GM19467 (cell line): Measurements from ENCODE around the gene FSTL3.
A peak's percentile ranks its signal among the peaks of the same experiment; 100 is the strongest.
"Not testable (repeated sequence)": the region's sequence is repeated elsewhere in the genome, so short reads cannot be mapped to it uniquely, and the experiment has no call there.

Source experiments
- ATAC-seq: cut with Tn5 transposase; IDR thresholded peaks from one replicate; pipeline ENCODE4 v1.9.1; 2021; ENCODE audit warnings: mild to moderate bottlenecking, moderate library complexity; ENCODE audit not compliant: unreplicated experiment

Gene FSTL3

GRCh38 chr19:660793-661426 is 15.3 kb upstream of the FSTL3 start:
- no peak for ATAC-seq

- no peak for ATAC-seq
Observed at GRCh38 chr19:661427-662196, 14.6 kb upstream of the FSTL3 start.

GRCh38 chr19:662207-662961 is 13.8 kb upstream of the FSTL3 start:
- no peak for ATAC-seq

GRCh38 chr19:662962-663681 is 13.1 kb upstream of the FSTL3 start, which contains the start of gene RNF126:
Gene RNF126 (minus strand): TSS chr19:663214. CDS start chr19:663121, 93 bp downstream.
- ATAC-seq, result peak; percentile 46

- ATAC-seq, result peak; percentile 1
Observed at GRCh38 chr19:663682-664117, 12.5 kb upstream of the FSTL3 start.

GRCh38 chr19:664913-665443 is 11.2 kb upstream of the FSTL3 start:
- no peak for ATAC-seq

GRCh38 chr19:666985-667573 is 9.1 kb upstream of the FSTL3 start:
- not testable (repeated sequence) for ATAC-seq

- ATAC-seq, result not testable (repeated sequence)
Observed at GRCh38 chr19:668675-669434, 7.3 kb upstream of the FSTL3 start.

GRCh38 chr19:670609-671075 is 5.5 kb upstream of the FSTL3 start:
- ATAC-seq, result no peak

GRCh38 chr19:674282-675151 is 1.7 kb upstream of the FSTL3 start:
- ATAC-seq, result no peak

GRCh38 chr19:676007-676338 is 219 bp upstream of the FSTL3 start:
- no peak for ATAC-seq

- ATAC-seq, result no peak
Observed at GRCh38 chr19:677201-677600, 1.0 kb downstream of the FSTL3 start.

- ATAC-seq, result no peak
Observed at GRCh38 chr19:677601-678436, 1.6 kb downstream of the FSTL3 start.

- ATAC-seq, result no peak
Observed at GRCh38 chr19:678791-679388, 2.7 kb downstream of the FSTL3 start.

- ATAC-seq, result peak; percentile 11
Observed at GRCh38 chr19:679418-680286, 3.5 kb downstream of the FSTL3 start.

- peak; percentile 67 for ATAC-seq
Observed at GRCh38 chr19:680287-681028, 4.3 kb downstream of the FSTL3 start.
